SK-N-SH treated with all-trans-retinoic acid at 6 μM for 48 hours (cell line): Measurements from ENCODE around the gene WNT3.

ENCODE experiments used
- ATAC-seq: fragments of 200-7000 bp; cut with Tn5 transposase; 3 replicates; pipeline ENCODE4 v1.9.1; 2020; ENCODE audit warnings: mild to moderate bottlenecking, moderate library complexity
- ARNTL ChIP-seq: fragments of 450-650 bp; formaldehyde crosslinking; IDR thresholded peaks from 2 replicates; pipeline ENCODE4 v1.5.0; 2020; ENCODE audit warnings: low read depth, mild to moderate bottlenecking, moderate library complexity, borderline replicate concordance
- BACH2 ChIP-seq: fragments of 250-450 bp; sonication (Bioruptor Pico); IDR thresholded peaks from 2 replicates; pipeline ENCODE4 v1.9.0; 2021; ENCODE audit warnings: mild to moderate bottlenecking, borderline replicate concordance
- ESRRG ChIP-seq: fragments of 250-450 bp; sonication (Bioruptor Pico); IDR thresholded peaks from 2 replicates; pipeline ENCODE4 v1.6.1; 2021; ENCODE audit warnings: mild to moderate bottlenecking
- GLIS3 ChIP-seq: fragments of 250-450 bp; sonication (Bioruptor Pico); IDR thresholded peaks from 2 replicates; pipeline ENCODE4 v1.5.0; 2020; ENCODE audit warnings: mild to moderate bottlenecking, moderate library complexity
- ISL1 ChIP-seq: fragments of 250-450 bp; sonication (Bioruptor Pico); IDR thresholded peaks from 2 replicates; pipeline ENCODE4 v2.1.2; 2022; ENCODE audit warnings: mild to moderate bottlenecking, moderate library complexity
- OSR1 ChIP-seq: fragments of 250-450 bp; sonication (Bioruptor Pico); IDR thresholded peaks from 2 replicates; pipeline ENCODE4 v1.8.0; 2022; ENCODE audit warnings: moderate library complexity, mild to moderate bottlenecking, inconsistent platforms
- POU6F1 ChIP-seq: fragments of 250-450 bp; sonication (Bioruptor Pico); IDR thresholded peaks from 2 replicates; pipeline ENCODE4 v1.8.0; 2021; ENCODE audit warnings: low read depth, mild to moderate bottlenecking, moderate library complexity, borderline replicate concordance
- PPARA ChIP-seq: fragments of 250-450 bp; sonication (Bioruptor Pico); IDR thresholded peaks from 2 replicates; pipeline ENCODE4 v1.5.0; 2020; ENCODE audit warnings: mild to moderate bottlenecking, borderline replicate concordance
- RARB ChIP-seq: fragments of 250-450 bp; sonication (Bioruptor Pico); IDR thresholded peaks from 2 replicates; pipeline ENCODE4 v1.8.0; 2021; ENCODE audit warnings: mild to moderate bottlenecking, moderate library complexity
- SNAI2 ChIP-seq: fragments of 250-450 bp; sonication (Bioruptor Pico); IDR thresholded peaks from 2 replicates; pipeline ENCODE4 v1.5.0; 2020; ENCODE audit warnings: mild to moderate bottlenecking, moderate library complexity
- TOX ChIP-seq: fragments of 250-450 bp; sonication (Bioruptor Pico); IDR thresholded peaks from 2 replicates; pipeline ENCODE4 v1.8.0; 2021; ENCODE audit warnings: mild to moderate bottlenecking, moderate library complexity, borderline replicate concordance
- ZC3H10 ChIP-seq: fragments of 250-450 bp; sonication (Bioruptor Pico); IDR thresholded peaks from 2 replicates; pipeline ENCODE4 v1.5.1; 2021; ENCODE audit warnings: mild to moderate bottlenecking, moderate library complexity
- ZFP3 ChIP-seq: fragments of 250-450 bp; sonication (Bioruptor Pico); IDR thresholded peaks from 2 replicates; pipeline ENCODE4 v1.5.0; 2020; ENCODE audit warnings: mild to moderate bottlenecking, moderate library complexity
- ZFP30 ChIP-seq: fragments of 450-650 bp; formaldehyde crosslinking; IDR thresholded peaks from 2 replicates; pipeline ENCODE4 v1.5.0; 2022; ENCODE audit warnings: mild to moderate bottlenecking, moderate library complexity
- ZNF565 ChIP-seq: fragments of 450-650 bp; formaldehyde crosslinking; conservative IDR thresholded peaks from 2 replicates; pipeline ENCODE4 v1.5.0; 2020; ENCODE audit warnings: low read depth, mild to moderate bottlenecking, moderate library complexity
- ZNF70 ChIP-seq: fragments of 450-650 bp; formaldehyde crosslinking; IDR thresholded peaks from 2 replicates; pipeline ENCODE4 v1.5.0; 2020; ENCODE audit warnings: mild to moderate bottlenecking, moderate library complexity
- ZNF8 ChIP-seq: fragments of 450-650 bp; formaldehyde crosslinking; IDR thresholded peaks from 2 replicates; pipeline ENCODE4 v1.5.0; 2020; ENCODE audit warnings: mild to moderate bottlenecking, moderate library complexity
- TF ChIP-seq, protein P1 (sequence below): fragments of 250-450 bp; sonication (Bioruptor Pico); IDR thresholded peaks from 2 replicates; pipeline ENCODE4 v1.5.0; 2020; ENCODE audit warnings: mild to moderate bottlenecking, moderate library complexity
- TF ChIP-seq, protein P2 (sequence below): fragments of 250-450 bp; sonication (Bioruptor Pico); IDR thresholded peaks from 2 replicates; pipeline ENCODE4 v1.8.0; 2020; ENCODE audit warnings: mild to moderate bottlenecking, moderate library complexity, borderline replicate concordance

WNT3 gene

GRCh38 chr17:46727572-46728348, 90.7 kb downstream of the WNT3 start:
- no peak for TF ChIP-seq TOX (CRISPR knock-in tag)
- peak; percentile 69 for TF ChIP-seq ISL1
- no peak for TF ChIP-seq ESRRG (CRISPR knock-in tag)
- TF ChIP-seq ZNF8 (CRISPR knock-in tag), result no peak
- TF ChIP-seq SNAI2 (CRISPR knock-in tag), result no peak
- TF ChIP-seq GLIS3 (CRISPR knock-in tag), result no peak
- TF ChIP-seq OSR1 (CRISPR knock-in tag), result 0 out of 2 replicates have a peak, but pooled peaks have one; percentile 12
- no peak for TF ChIP-seq ZC3H10 (CRISPR knock-in tag)
- TF ChIP-seq ZNF70, result no peak
- TF ChIP-seq ARNTL, result no peak
- TF ChIP-seq, protein P1, sequence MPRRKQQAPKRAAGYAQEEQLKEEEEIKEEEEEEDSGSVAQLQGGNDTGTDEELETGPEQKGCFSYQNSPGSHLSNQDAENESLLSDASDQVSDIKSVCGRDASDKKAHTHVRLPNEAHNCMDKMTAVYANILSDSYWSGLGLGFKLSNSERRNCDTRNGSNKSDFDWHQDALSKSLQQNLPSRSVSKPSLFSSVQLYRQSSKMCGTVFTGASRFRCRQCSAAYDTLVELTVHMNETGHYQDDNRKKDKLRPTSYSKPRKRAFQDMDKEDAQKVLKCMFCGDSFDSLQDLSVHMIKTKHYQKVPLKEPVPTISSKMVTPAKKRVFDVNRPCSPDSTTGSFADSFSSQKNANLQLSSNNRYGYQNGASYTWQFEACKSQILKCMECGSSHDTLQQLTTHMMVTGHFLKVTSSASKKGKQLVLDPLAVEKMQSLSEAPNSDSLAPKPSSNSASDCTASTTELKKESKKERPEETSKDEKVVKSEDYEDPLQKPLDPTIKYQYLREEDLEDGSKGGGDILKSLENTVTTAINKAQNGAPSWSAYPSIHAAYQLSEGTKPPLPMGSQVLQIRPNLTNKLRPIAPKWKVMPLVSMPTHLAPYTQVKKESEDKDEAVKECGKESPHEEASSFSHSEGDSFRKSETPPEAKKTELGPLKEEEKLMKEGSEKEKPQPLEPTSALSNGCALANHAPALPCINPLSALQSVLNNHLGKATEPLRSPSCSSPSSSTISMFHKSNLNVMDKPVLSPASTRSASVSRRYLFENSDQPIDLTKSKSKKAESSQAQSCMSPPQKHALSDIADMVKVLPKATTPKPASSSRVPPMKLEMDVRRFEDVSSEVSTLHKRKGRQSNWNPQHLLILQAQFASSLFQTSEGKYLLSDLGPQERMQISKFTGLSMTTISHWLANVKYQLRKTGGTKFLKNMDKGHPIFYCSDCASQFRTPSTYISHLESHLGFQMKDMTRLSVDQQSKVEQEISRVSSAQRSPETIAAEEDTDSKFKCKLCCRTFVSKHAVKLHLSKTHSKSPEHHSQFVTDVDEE (CRISPR knock-in tag), result no peak
- no peak for TF ChIP-seq RARB
- peak; percentile 96 for ATAC-seq

GRCh38 chr17:46726206-46726605, 92.3 kb downstream of the WNT3 start:
- no peak for ATAC-seq
- TF ChIP-seq PPARA (CRISPR knock-in tag), result no peak

GRCh38 chr17:46722662-46723285, 95.7 kb downstream of the WNT3 start:
- TF ChIP-seq ZFP3 (CRISPR knock-in tag) (no peak), ESRRG (CRISPR knock-in tag) (no peak), POU6F1 (CRISPR knock-in tag) (no peak), GLIS3 (CRISPR knock-in tag) (no peak), TOX (CRISPR knock-in tag) (no peak), BACH2 (no peak), ZFP30 (no peak), ZNF565 (CRISPR knock-in tag) (no peak), ZNF70 (no peak)
- TF ChIP-seq, protein P1 (CRISPR knock-in tag), result no peak
- ATAC-seq, result no peak

GRCh38 chr17:46720408-46720807, 98.1 kb downstream of the WNT3 start:
- TF ChIP-seq TOX (CRISPR knock-in tag) (no peak), BACH2 (no peak), OSR1 (CRISPR knock-in tag) (no peak), RARB (no peak), ISL1 (peak; percentile 83), ZNF565 (CRISPR knock-in tag) (no peak)
- TF ChIP-seq, protein P2, sequence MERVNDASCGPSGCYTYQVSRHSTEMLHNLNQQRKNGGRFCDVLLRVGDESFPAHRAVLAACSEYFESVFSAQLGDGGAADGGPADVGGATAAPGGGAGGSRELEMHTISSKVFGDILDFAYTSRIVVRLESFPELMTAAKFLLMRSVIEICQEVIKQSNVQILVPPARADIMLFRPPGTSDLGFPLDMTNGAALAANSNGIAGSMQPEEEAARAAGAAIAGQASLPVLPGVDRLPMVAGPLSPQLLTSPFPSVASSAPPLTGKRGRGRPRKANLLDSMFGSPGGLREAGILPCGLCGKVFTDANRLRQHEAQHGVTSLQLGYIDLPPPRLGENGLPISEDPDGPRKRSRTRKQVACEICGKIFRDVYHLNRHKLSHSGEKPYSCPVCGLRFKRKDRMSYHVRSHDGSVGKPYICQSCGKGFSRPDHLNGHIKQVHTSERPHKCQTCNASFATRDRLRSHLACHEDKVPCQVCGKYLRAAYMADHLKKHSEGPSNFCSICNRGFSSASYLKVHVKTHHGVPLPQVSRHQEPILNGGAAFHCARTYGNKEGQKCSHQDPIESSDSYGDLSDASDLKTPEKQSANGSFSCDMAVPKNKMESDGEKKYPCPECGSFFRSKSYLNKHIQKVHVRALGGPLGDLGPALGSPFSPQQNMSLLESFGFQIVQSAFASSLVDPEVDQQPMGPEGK (CRISPR knock-in tag), result no peak
- TF ChIP-seq, protein P1 (CRISPR knock-in tag), result no peak
- peak; percentile 61 for ATAC-seq
